Brain microvascular endothelial cell (primary cell): ENCODE results near the gene CALM1.

ENCODE experiments used
- DNase-seq: peaks from one replicate; pipeline ENCODE4 v3.0.0-alpha.2; 2020
- H3K27ac ChIP-seq: fragments of 250-450 bp; sonication (Bioruptor Pico); 2 replicates; pipeline ENCODE4 v1.5.1; 2020; ENCODE audit warnings: mild to moderate bottlenecking, moderate library complexity
- H3K27me3 ChIP-seq: fragments of 250-450 bp; sonication (Bioruptor Pico); replicated peaks from 2 replicates; pipeline ENCODE4 v1.5.1; 2020; ENCODE audit warnings: mild to moderate bottlenecking
- H3K36me3 ChIP-seq: fragments of 250-450 bp; sonication (Bioruptor Pico); replicated peaks from 2 replicates; pipeline ENCODE4 v1.5.1; 2020; ENCODE audit warnings: mild to moderate bottlenecking
- H3K4me3 ChIP-seq: 2 replicates; pipeline ENCODE4 v1.5.1; 2011; ENCODE audit warnings: low read depth, mild to moderate bottlenecking, control low read depth, low read length, moderate library complexity
- CTCF ChIP-seq: IDR thresholded peaks from 2 replicates; pipeline ENCODE4 v1.5.1; 2011; ENCODE audit warnings: low read depth, mild to moderate bottlenecking, moderate library complexity, low read length, control low read depth, inconsistent platforms; ENCODE audit errors: missing control alignments
- in situ Hi-C: cut with HindIII; loops from 2 replicates; pipeline ENCODE4 v1.10.0; 2017; ENCODE audit warnings: low sequenced_read_pairs, low pct_ligation_motif_present

The CALM1 gene

GRCh38 chr14:90356925-90357324 is 39.9 kb upstream of the CALM1 start:
- Histone ChIP-seq H3K36me3 (no peaks in the 10 kb centered on the region), H3K4me3 (no peak overlapping the region), H3K27me3 (no peaks in the 10 kb centered on the region), H3K27ac (no peak overlapping the region)
- no peak for TF ChIP-seq CTCF
- in situ Hi-C loops = no loop called here
- DNase-seq = no peak

GRCh38 chr14:90358359-90358758 is 38.5 kb upstream of the CALM1 start:
- DNase-seq = no peak
- Histone ChIP-seq H3K27me3 (no peaks in the 10 kb centered on the region), H3K27ac (no peak overlapping the region), H3K4me3 (no peak overlapping the region), H3K36me3 (no peaks in the 10 kb centered on the region)
- in situ Hi-C loops = no loop called here
- no peak for TF ChIP-seq CTCF

- H3K4me3 ChIP-seq = no peak overlapping the region
- DNase-seq = no peak
- no peak for TF ChIP-seq CTCF
- H3K27me3 ChIP-seq = no peaks in the 10 kb centered on the region
- H3K36me3 ChIP-seq = no peaks in the 10 kb centered on the region
- in situ Hi-C loops = no loop called here
- H3K27ac ChIP-seq = no peak overlapping the region
Observed at GRCh38 chr14:90361865-90362557, 34.8 kb upstream of the CALM1 start.

GRCh38 chr14:90362558-90362896 is 34.3 kb upstream of the CALM1 start:
- no peak overlapping the region for H3K27ac ChIP-seq

GRCh38 chr14:90368946-90369721 is 27.7 kb upstream of the CALM1 start:
- in situ Hi-C loops = no loop called here
- TF ChIP-seq CTCF = no peak
- Histone ChIP-seq H3K36me3 (no peaks in the 10 kb centered on the region), H3K27me3 (no peaks in the 10 kb centered on the region), H3K4me3 (no peak overlapping the region), H3K27ac (no peak overlapping the region)
- DNase-seq = no peak

More at GRCh38 chr14:90362558-90362896, 34.3 kb upstream of the CALM1 start:
- DNase-seq = no peak
- TF ChIP-seq CTCF = no peak
- H3K36me3 ChIP-seq = no peaks in the 10 kb centered on the region
- H3K27me3 ChIP-seq = no peaks in the 10 kb centered on the region
- in situ Hi-C loops = no loop called here
- no peak overlapping the region for H3K4me3 ChIP-seq

GRCh38 chr14:90373887-90374286 is 22.9 kb upstream of the CALM1 start:
- in situ Hi-C loops = no loop called here
- H3K36me3 ChIP-seq = no peaks in the 10 kb centered on the region
- H3K27ac ChIP-seq = no peak overlapping the region
- no peak overlapping the region for H3K4me3 ChIP-seq
- no peaks in the 10 kb centered on the region for H3K27me3 ChIP-seq
- DNase-seq = no peak
- no peak for TF ChIP-seq CTCF
